22Rv1 (cell line): ENCODE measurements around the gene BFSP2.
"Not testable (repeated sequence)": the region's sequence is repeated elsewhere in the genome, so short reads cannot be mapped to it uniquely, and the experiment has no call there.

Experiments
- H3K27ac ChIP-seq: fragments of 450-650 bp; 2 replicates; pipeline ENCODE4 v1.5.1; 2017
- CTCF ChIP-seq: fragments of 450-650 bp; IDR thresholded peaks from 2 replicates; pipeline ENCODE4 v1.5.1; 2017; ENCODE audit warnings: mild to moderate bottlenecking
- ZFX ChIP-seq: fragments of 450-650 bp; IDR thresholded peaks from 2 replicates; pipeline ENCODE4 v1.6.1; 2017; ENCODE audit warnings: antibody characterized with exemption, borderline replicate concordance

The BFSP2 gene

GRCh38 chr3:133479895-133480669 lies 80.2 kb downstream of the BFSP2 start:
- TF ChIP-seq CTCF, result no peak
- no peak for TF ChIP-seq ZFX
- H3K27ac ChIP-seq, result peak overlapping the region; percentile 51

- not testable (repeated sequence) for H3K27ac ChIP-seq
Observed at GRCh38 chr3:133482474-133482873, 82.6 kb downstream of the BFSP2 start.

GRCh38 chr3:133486658-133487057 lies 86.8 kb downstream of the BFSP2 start:
- TF ChIP-seq CTCF, result no peak
- TF ChIP-seq ZFX, result no peak
- no peak overlapping the region for H3K27ac ChIP-seq

- H3K27ac ChIP-seq, result no peak overlapping the region
- TF ChIP-seq CTCF (no peak), ZFX (no peak)
Observed at GRCh38 chr3:133487204-133487603, 87.3 kb downstream of the BFSP2 start.

GRCh38 chr3:133487920-133488540 lies 88.2 kb downstream of the BFSP2 start:
- no peak for TF ChIP-seq ZFX
- TF ChIP-seq CTCF, result peak; percentile 46
- H3K27ac ChIP-seq, result peak overlapping the region; percentile 55

GRCh38 chr3:133488785-133489367 lies 89.0 kb downstream of the BFSP2 start:
- TF ChIP-seq ZFX (no peak), CTCF (no peak)
- H3K27ac ChIP-seq, result peak overlapping the region; percentile 55

GRCh38 chr3:133489466-133490085 lies 89.7 kb downstream of the BFSP2 start:
- no peak for TF ChIP-seq CTCF
- TF ChIP-seq ZFX, result no peak
- H3K27ac ChIP-seq, result peak overlapping the region; percentile 55
